ENCODE data around the gene SMC6. TPM values are rescaled to one million over a fixed set of nuclear protein-coding genes. Genes with fewer than 3 reads are reported as not detected.

SMC6 gene
- total RNA-seq, 2 donors from 2014 or later, result 24.8 to 26.4 TPM

DNA sequence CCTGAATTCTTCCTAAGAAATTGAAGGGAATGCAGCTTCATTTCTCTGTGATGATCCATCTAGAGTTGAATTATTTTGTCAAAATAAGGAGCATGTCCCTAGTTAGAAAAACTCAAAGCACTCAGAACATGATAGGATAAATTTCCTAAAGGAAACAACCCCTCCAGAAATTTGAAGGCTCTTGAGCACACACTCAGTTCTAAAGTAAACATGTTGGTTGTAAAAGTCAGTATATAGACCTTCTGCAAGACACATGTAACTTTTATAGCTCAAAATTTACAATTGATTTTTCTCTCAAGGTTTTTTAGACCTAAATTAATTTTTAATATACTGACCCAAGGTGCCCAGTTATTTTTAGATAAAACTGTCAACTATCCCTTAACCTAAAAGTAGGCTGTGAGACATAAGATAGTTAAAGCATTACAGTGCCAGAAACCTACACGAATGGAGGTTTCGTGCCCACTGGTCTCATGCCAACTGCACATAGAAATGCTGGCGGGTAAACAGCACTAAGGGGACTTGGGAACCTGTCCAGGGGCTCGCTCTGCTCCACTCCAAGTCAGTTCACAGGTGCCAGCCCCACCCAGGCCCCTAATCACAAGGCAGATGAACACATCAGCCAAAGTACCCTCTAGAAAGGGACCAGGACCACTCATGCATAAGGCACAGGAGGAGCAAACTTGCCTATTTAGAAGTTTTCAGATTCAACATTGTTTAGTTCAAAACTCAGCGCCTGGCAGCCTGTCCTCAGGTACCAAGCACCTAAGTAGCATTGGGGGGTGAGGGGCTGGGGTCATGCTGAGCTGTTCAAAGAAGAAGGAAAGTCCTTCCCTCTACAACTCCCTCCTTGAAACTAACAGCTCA lies 106.5 kb downstream of the SMC6 start:
- H3K27ac Mint-ChIP-seq, result no peak overlapping the region
- H3K36me3 Mint-ChIP-seq, result no peaks in the 10 kb centered on the region
- H3K9me3 Mint-ChIP-seq, result no peaks in the 10 kb centered on the region
- ATAC-seq (no peak), DNase-seq (ENCODE audit: low spot score in 2 of 2) (no peak)

DNA sequence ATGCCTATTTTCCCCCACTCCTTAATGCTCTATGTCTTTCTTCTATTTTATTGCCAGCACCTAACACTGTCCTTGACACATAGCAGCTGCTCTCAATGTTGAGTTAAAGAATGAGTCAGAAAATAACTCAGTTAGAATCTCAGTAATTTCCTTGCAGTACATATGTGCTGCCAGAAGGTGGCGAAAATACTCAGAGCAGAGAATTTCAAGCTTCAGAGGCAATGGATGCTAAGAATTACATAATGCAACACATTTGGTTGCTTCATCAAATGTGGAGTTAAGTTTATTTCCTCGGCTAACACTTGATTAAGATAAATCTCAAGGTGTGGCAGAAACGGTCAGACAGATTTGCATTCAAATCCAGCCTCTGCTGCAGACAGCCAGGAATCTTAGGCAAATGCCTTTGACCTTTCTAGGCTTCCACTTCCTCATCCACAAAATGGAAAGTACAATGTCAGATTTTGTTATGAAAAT lies 107.5 kb downstream of the SMC6 start:
- Mint-ChIP-seq H3K36me3 (no peaks in the 10 kb centered on the region), H3K27ac (no peak overlapping the region), H3K9me3 (peaks cover 0 to 4% of the 10 kb centered on the region in 2 donors)
- DNase-seq (ENCODE audit: low spot score in 2 of 2) (peak in 1 of 2 donors; percentile 60), ATAC-seq (peak; percentile 67 to 71)

DNA sequence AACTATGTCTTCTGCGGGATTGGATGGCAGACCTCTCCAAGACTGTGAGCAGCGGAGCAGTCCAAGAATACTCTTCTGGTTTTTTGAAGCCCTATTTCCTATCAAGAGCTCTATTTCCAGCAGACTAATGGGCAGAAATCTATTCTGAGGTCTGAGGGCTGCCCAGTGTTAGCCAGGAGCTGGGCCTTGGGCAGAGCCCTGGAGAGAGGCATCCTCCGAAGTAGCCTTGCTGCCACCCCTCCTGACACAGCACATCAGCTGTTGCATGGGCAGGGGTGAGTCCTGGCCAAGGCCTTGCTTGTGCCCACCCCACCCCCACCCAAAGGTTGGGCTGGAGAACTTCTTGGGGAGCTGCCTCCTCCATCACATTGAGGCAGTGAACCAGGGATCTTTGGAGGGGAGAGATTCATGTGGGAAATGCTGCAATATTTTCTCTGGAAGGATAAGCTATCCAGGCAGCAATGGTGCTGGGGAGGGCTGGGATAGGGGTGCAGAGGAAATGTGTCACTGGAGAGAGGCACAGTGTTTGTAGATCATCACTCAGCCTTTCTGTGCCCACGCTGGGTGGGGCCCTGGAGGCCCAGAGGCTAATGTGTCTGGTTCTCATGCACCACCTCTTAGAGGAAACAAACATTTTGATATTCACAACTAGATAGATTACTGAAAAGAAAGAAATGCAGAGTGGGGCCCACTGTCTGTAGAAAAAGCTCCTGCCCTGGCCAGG lies 108.5 kb downstream of the SMC6 start:
- DNase-seq (ENCODE audit: low spot score in 2 of 2), result no peak
- peaks cover 0 to 4% of the 10 kb centered on the region in 2 donors for H3K9me3 Mint-ChIP-seq
- H3K36me3 Mint-ChIP-seq, result no peaks in the 10 kb centered on the region
- ATAC-seq, result no peak
- H3K27ac Mint-ChIP-seq, result no peak overlapping the region

DNA sequence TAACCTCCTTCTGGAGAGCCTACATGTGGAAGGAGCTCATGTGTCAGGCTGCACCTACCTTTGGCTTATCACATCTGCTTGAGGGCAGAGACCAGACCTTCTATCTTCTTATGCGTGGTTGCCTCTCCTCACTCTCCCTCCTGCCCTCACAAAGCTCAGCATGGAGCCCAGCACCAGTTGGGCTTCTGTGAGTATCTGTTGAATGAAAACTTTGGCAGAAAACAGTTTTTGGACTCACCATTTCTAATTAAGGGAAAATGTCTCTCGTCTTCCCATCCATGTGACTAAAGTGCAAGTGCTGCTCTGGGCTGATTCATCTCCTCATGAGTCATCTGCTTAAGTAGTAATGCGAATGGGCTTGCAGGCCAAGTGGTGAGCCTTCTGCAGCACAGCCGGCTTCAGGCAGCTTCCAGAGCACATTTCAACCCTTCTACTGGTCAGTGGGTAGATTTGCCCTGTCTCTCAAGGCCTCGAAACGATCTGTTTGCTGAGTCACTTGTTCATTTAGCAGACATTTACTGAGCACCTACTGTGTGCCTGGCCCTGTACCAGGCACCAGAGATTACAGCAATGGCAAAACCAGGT lies 110.5 kb downstream of the SMC6 start:
- Mint-ChIP-seq H3K36me3 (no peaks in the 10 kb centered on the region), H3K9me3 (peaks cover 0 to 4% of the 10 kb centered on the region in 2 donors), H3K27ac (peak overlapping the region; percentile 15 to 92)
- DNase-seq (ENCODE audit: low spot score in 2 of 2) (no peak), ATAC-seq (peak; percentile 84 to 87)

DNA sequence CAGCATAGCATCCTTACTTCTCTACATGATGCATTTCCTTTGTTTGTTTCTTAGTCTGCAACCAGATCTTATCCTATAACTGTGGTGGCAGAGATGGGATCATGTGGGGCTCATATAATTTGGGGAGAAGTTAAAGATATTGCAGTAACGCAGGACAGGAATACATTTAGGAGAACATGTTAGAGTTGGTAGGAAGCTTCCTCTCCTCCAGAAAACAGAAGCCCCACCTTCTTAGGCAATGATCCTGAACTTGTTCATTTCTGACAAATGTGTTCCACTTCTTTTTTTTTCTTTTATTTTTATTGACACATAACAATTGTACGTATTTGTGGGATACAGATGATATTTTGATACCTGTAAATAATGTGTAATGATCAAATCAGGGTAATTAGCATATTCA lies 113.2 kb downstream of the SMC6 start:
- ATAC-seq (no peak), DNase-seq (ENCODE audit: low spot score in 2 of 2) (no peak)
- H3K36me3 Mint-ChIP-seq, result no peaks in the 10 kb centered on the region
- no peak overlapping the region for H3K27ac Mint-ChIP-seq
- H3K9me3 Mint-ChIP-seq, result peaks cover 0 to 4% of the 10 kb centered on the region in 2 donors

DNA sequence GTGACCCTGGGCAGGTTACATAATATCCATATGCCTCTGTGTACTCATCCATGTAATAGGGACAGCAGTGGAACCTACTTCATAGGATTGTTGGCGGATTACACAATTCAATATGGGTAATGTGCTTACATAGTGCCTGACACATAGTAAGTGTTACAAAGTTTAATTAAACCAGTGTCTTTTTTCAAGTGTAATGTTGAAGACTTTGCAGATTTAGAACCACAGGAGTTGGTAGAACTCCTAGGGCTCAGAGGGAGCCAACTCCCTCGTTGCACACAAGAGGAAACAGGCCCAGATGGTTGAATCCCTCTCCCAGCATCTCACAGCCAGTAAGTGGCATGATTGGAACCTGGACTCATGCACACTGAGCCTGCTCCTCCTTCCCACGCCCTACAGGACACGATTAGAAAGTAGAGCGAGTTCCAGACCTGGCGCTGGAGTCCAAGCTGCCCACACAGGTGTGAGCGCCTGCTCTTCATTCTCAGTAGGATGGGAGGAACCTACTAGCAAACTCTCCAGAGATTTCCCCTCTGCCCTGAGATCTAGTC lies 115.3 kb downstream of the SMC6 start:
- Mint-ChIP-seq H3K36me3 (no peaks in the 10 kb centered on the region), H3K9me3 (peaks cover 0 to 4% of the 10 kb centered on the region in 2 donors), H3K27ac (no peak overlapping the region)
- ATAC-seq, result no peak
- no peak for DNase-seq (ENCODE audit: low spot score in 2 of 2)

DNA sequence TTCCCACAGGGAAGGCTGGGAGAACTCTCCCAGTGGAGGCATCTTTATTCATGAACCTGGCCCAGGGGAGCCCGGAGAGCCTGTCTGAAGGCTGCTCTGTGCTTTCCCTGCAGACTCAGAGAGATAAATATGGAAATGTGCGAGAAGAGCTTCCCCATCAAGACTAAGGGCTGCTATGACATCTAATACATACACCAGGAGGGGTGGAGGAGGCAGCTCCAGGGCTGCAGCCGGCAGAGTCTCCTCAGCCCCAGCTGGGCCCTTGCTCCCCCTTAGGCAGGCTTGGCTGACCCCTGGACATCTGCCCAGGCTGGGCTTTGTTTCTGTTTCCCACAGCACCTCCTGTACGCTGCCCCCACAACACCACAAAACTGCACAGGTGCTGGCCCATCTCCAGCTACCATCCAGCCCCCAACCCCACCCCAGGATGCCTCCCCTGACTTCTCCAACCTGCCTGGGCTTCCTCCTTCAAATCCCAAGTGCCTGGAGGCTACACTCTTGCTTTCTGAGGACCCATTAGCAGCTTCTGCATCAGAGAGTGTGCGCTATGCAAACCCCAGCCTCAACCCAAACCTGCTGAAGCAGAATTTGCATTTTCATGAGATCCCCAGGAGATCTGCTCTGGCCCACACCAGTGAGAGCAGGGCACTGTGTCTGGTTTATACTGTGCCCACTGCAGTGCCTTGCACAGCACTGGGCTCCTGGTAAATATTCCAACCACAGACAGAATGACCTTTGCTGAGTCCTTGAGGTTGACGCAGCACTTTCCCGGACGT lies 116.3 kb downstream of the SMC6 start:
- peaks cover 0 to 4% of the 10 kb centered on the region in 2 donors for H3K9me3 Mint-ChIP-seq
- no peak overlapping the region for H3K27ac Mint-ChIP-seq
- DNase-seq (ENCODE audit: low spot score in 2 of 2) (no peak), ATAC-seq (no peak)
- no peaks in the 10 kb centered on the region for H3K36me3 Mint-ChIP-seq

DNA sequence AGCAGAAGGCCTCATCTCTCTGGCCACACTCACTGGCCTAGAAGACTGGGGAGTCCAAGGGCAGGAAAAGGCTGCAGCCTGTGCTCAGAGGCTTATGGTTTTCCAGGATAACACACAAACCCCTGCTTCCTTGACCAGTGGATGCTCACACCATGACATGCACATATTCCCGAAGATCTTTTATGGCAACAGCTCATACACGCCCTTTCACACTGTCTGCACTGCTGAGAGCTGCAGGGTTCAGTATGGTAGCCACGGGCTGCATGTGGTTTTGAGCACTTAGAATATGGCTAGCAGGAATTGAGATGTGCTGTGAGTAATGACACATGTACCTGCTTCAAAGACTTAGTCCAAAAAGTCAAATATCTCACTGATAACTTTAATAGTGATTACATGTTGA lies 117.4 kb downstream of the SMC6 start:
- ATAC-seq (no peak), DNase-seq (ENCODE audit: low spot score in 2 of 2) (no peak)
- no peak overlapping the region for H3K27ac Mint-ChIP-seq
- no peaks in the 10 kb centered on the region for H3K9me3 Mint-ChIP-seq
- H3K36me3 Mint-ChIP-seq, result no peaks in the 10 kb centered on the region

DNA sequence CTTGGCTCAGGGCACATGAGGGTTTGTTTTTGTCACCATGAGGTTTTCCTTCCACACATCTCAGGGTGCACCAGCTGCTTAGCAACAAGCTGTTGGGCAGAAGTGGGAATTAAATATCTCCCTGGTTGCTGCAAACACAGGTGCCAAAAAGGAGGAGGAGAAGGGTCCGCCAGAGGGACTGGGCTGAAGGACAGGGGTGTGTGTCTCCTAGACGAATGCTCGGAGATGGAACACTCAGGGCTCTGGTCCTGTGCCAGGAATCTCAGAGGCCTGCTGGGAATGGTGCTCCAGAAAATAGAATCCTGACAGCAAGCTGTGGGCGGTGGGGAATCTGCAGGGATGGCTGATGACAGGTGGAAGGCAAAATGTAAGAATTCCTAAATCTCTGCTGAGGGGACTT lies 118.6 kb downstream of the SMC6 start:
- ATAC-seq (no peak), DNase-seq (ENCODE audit: low spot score in 2 of 2) (no peak)
- Mint-ChIP-seq H3K9me3 (no peaks in the 10 kb centered on the region), H3K36me3 (no peaks in the 10 kb centered on the region), H3K27ac (no peak overlapping the region)

DNA sequence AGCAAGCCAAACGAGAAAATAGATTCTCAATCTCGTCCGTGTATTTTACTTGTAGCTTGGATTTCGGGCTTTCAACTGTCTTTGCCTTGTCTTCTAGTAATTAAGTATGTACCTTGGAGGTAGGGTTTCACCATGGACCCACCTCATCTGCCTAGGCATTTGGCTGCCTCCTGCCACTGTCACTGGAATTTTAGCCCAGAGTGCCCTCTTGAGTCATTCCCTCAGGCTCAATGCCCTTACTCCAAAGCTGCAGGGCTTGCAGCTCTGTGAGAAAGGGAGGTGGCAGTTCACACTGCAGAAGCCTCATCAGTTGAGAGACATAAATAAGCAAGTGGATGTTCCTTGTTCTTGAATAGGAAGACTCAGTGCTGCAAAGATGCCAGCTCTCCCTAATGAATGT lies 123.5 kb downstream of the SMC6 start:
- Mint-ChIP-seq H3K36me3 (no peaks in the 10 kb centered on the region), H3K27ac (no peak overlapping the region), H3K9me3 (no peaks in the 10 kb centered on the region)
- DNase-seq (ENCODE audit: low spot score in 2 of 2), result no peak
- ATAC-seq, result no peak

DNA sequence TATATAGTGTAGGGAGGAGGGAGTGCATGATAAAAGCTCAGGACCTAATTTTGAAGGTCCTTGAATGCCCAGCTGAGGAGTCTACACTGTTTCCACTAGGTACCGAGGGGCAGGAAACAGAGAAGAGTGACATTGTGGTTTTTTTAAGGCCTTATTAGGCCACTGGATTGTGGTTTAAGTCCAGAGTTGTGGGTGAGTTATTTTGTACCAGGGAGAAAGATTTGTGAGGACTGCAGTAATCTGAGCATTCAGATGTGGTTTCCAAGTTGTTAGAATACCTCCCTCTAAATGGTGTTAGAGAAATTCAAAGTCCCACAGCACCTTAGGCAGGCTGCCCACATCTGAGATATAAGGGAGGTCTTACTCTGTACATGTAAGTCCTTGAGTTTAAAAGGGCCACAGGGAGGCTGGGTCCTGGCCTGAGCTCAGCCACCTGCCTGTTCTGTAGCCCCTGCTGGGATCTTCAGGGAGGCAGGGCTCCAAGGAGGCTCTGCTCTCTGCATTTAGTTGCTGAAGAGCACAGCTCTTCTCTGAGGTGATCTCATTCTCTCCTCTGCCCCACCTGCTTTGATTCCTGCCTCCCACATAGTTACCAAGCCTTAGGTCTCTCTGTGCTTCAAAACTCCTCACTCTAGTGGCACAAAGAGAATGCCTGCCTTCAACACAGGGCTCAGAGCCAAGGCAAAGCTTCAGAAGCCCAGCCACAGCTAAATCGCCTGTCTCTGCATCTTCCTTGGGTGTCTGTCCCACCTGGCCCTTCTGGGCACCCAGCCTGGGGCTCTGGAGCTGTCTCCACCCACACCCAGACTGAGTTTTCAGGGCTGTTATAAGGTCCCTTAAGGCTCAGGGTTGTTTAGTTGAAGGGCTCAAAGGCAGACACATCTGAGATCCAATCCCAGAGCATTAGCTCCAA lies 125.0 kb downstream of the SMC6 start:
- ATAC-seq, result peak in 1 of 2 donors; percentile 18
- no peaks in the 10 kb centered on the region for H3K9me3 Mint-ChIP-seq
- no peak for DNase-seq (ENCODE audit: low spot score in 2 of 2)
- H3K36me3 Mint-ChIP-seq, result no peaks in the 10 kb centered on the region
- no peak overlapping the region for H3K27ac Mint-ChIP-seq

DNA sequence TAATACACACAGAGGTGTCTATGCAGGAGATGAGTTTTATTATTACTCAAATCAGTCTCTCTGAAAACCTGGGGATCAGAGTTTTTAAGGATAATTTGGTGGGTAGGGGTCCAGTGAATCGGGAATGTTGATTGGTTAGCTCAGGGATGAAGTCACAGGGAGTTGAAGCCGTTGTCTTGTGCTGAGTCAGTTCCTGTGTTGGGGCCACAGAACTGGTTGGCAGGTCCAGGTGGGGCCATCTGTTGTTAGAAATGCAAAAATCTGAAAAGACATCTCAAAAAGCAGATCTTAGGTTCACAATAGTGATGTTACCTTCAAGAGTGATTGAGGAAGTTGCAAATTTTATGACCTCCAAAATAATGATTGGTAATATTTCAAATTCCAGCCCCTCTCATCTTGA lies 126.2 kb downstream of the SMC6 start:
- Mint-ChIP-seq H3K27ac (no peak overlapping the region), H3K36me3 (no peaks in the 10 kb centered on the region), H3K9me3 (no peaks in the 10 kb centered on the region)
- no peak for DNase-seq (ENCODE audit: low spot score in 2 of 2)
- no peak for ATAC-seq

DNA sequence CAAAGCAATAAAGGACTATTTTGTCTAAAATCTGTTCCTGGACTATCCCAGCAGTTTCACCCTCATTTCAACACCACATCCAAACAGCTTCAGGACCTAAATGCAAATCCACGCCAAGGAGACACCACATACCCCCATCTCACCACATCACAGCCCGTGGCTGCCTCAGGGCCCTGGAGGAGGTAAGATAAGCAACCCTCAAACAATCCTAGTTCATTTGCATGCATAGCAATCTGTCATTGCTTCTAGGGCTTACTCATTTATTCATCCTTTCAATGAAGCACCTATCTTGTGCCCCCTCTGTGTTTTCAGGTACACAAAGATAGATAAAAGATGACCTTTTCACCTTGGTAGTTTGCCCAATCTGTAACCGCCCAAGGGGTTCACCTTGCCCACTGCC lies 126.6 kb downstream of the SMC6 start:
- ATAC-seq (no peak), DNase-seq (ENCODE audit: low spot score in 2 of 2) (no peak)
- Mint-ChIP-seq H3K9me3 (no peaks in the 10 kb centered on the region), H3K36me3 (no peaks in the 10 kb centered on the region), H3K27ac (no peak overlapping the region)

DNA sequence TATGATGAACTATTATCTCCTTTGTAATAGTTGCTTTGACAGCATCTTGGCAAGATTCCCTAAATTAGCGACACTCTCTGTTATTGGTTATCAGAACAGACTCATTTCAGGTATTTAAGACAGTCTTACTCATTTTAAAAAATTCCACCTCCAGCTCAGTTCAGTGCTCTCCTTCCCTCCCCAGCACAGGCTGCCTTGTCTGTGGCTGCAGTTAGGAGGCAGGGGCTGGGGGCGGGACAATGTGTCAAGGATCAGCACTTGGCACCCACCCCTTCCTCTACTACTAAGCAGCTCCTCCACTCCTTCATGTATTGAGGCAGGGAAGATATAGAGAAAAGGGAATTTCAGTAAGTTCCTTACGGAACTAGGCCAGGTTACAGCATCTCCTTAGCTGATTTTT lies 128.2 kb downstream of the SMC6 start:
- ATAC-seq (no peak), DNase-seq (ENCODE audit: low spot score in 2 of 2) (no peak)
- Mint-ChIP-seq H3K9me3 (no peaks in the 10 kb centered on the region), H3K27ac (no peak overlapping the region), H3K36me3 (no peaks in the 10 kb centered on the region)

DNA sequence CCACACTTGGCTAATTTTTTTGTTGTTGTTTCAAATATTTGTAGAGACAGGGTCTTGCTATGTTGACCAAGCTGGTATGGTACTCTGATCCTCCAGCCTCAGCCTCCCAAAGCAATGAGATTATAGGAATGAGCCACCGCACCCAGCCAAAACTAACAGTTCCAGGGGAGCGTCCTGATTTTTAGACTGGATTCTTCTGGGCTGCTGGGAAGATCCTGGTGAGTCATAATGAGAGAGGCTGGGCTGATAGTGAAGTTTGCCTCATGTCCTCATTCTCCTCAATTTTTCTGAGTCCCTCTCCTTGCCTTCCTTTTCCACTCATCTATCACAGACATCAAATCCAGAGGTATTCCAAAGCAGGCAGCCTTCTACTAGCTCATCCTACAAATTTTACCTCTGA lies 131.8 kb downstream of the SMC6 start:
- no peak for ATAC-seq
- DNase-seq (ENCODE audit: low spot score in 2 of 2), result no peak
- H3K36me3 Mint-ChIP-seq, result no peaks in the 10 kb centered on the region
- no peak overlapping the region for H3K27ac Mint-ChIP-seq
- H3K9me3 Mint-ChIP-seq, result peaks cover 4% of the 10 kb centered on the region in 2 donors
